ENCODE data around the gene UROC1. TPM values are rescaled to one million over a fixed set of nuclear protein-coding genes. Genes with fewer than 3 reads are reported as not detected.

The UROC1 gene
- total and polyA plus RNA-seq, 2 of the 13 experiments (the other 11 are each of a cell fraction or from before 2014, with no cell fraction given): 0.71 to 1.3 TPM

DNA sequence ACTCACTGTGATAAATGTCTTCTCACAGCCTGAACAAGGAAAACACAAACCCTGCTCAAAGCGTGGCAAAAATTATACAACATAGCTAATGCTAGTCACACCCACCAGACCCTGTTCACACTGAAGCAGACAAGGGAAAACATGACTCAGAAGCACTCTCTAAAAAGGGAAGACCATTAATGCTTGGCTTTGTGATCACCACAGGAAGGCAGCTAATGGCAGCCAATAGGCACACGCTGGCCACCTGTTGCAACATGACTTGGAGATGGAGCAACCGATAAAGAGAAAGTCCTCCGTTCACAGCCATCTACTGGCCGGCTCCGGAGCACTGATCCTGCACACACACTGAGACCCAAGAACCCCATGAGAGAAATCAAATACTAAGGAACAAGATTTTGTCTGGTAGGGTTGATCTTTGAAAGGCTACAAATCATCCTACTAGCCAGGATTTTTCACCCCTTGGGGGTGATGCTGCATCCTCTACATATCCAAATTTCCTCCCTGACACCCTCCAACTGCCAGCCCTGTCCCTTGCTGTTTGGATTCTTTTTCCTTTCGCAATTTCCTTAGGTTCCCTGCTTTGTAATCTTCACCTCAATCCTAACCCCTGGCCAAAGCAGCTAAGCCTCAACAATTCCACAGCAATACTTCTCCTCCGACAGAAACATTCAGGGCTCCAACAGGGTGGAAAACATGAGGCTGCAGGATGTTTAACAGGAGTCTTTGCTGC lies 45.1 kb downstream of the UROC1 start (continued):
- peak; percentile 68; the same call in 1 of the 2 replicates for TF ChIP-seq ARID4A (CRISPR knock-in tag; IDR thresholded peaks at IDR 0.05; ENCODE audit: borderline replicate concordance)
- 0 out of 2 replicates have a peak, but pooled peaks have one; percentile 46 for TF ChIP-seq SNAPC2 (CRISPR knock-in tag; IDR thresholded peaks at IDR 0.05)
- TF ChIP-seq HMG20B (CRISPR knock-in tag; conservative IDR thresholded peaks at IDR 0.05): peak; percentile 62; the same call in 1 of the 2 replicates
- TF ChIP-seq, protein P1, sequence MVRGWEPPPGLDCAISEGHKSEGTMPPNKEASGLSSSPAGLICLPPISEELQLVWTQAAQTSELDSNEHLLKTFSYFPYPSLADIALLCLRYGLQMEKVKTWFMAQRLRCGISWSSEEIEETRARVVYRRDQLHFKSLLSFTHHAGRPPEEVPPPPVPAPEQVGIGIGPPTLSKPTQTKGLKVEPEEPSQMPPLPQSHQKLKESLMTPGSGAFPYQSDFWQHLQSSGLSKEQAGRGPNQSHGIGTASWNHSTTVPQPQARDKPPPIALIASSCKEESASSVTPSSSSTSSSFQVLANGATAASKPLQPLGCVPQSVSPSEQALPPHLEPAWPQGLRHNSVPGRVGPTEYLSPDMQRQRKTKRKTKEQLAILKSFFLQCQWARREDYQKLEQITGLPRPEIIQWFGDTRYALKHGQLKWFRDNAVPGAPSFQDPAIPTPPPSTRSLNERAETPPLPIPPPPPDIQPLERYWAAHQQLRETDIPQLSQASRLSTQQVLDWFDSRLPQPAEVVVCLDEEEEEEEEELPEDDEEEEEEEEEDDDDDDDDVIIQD (CRISPR knock-in tag; IDR thresholded peaks at IDR 0.05; ENCODE audit: low read depth): peak; percentile 44; the same call in 1 of the 2 replicates
- TF ChIP-seq FOXA3 (CRISPR knock-in tag; IDR thresholded peaks at IDR 0.05): peak; percentile 29; the same call in 1 of the 2 replicates
- TF ChIP-seq CTCF (CRISPR knock-in tag; IDR thresholded peaks at IDR 0.05): peak; percentile 47
- TF ChIP-seq KAT8 (CRISPR knock-in tag; IDR thresholded peaks at IDR 0.05): peak; percentile 71
- TF ChIP-seq HOXA3 (CRISPR knock-in tag; IDR thresholded peaks at IDR 0.05): peak; percentile 63
- 0 out of 2 replicates have a peak, but pooled peaks have one; percentile 55 for TF ChIP-seq AFF4 (CRISPR knock-in tag; IDR thresholded peaks at IDR 0.05)
- TF ChIP-seq ZNF607 (CRISPR knock-in tag; IDR thresholded peaks at IDR 0.05; ENCODE audit: borderline replicate concordance): peak; percentile 63; the same call in 1 of the 2 replicates
- peak; percentile 64 for TF ChIP-seq ZBTB43 (CRISPR knock-in tag; conservative IDR thresholded peaks at IDR 0.05)
- peak; percentile 90; the same call in 1 of the 2 replicates for TF ChIP-seq ZC3H13 (CRISPR knock-in tag; IDR thresholded peaks at IDR 0.05)
- 0 out of 2 replicates have a peak, but pooled peaks have one; percentile 39 for TF ChIP-seq DMAP1 (CRISPR knock-in tag; IDR thresholded peaks at IDR 0.05)
- peak; percentile 59; the same call in 1 of the 2 replicates for TF ChIP-seq ELF4 (CRISPR knock-in tag; IDR thresholded peaks at IDR 0.05; ENCODE audit: borderline replicate concordance)
- peak; percentile 50; the same call in 1 of the 2 replicates for TF ChIP-seq FOSL1 (CRISPR knock-in tag; IDR thresholded peaks at IDR 0.05; ENCODE audit: borderline replicate concordance)
